Cerebellar nuclear complex (tissue), 1 donor: ENCODE measurements around the gene PARD3.
"Not testable (repeated sequence)": the region's sequence is repeated elsewhere in the genome, so short reads cannot be mapped to it uniquely, and the experiment has no call there.

Source experiments
- DNase-seq, 2 experiments: peaks; one replicate each; lab custom pipeline; 2025; lab: John Stamatoyannopoulos, UW

PARD3 gene

GRCh38 chr10:34815185-34816084, at the start of gene PARD3:
Gene PARD3, minus strand, starts transcription at chr10:34815296. Its CDS starts 301 bp downstream, at chr10:34814995.
- no peak for DNase-seq

- DNase-seq = no peak
Measured at GRCh38 chr10:34864149-34865067, 49.3 kb upstream of the PARD3 start.

GRCh38 chr10:34862892-34863291, 47.8 kb upstream of the PARD3 start:
- DNase-seq = no peak

GRCh38 chr10:34861293-34862021, 46.4 kb upstream of the PARD3 start:
- DNase-seq = no peak

- no peak for DNase-seq
Measured at GRCh38 chr10:34859170-34859569, 44.1 kb upstream of the PARD3 start.

GRCh38 chr10:34858003-34858402, 42.9 kb upstream of the PARD3 start:
- DNase-seq = no peak

- DNase-seq = no peak
Measured at GRCh38 chr10:34854147-34854601, 39.1 kb upstream of the PARD3 start.

- DNase-seq = no peak
Measured at GRCh38 chr10:34853357-34853756, 38.3 kb upstream of the PARD3 start.

GRCh38 chr10:34850558-34850957, 35.5 kb upstream of the PARD3 start:
- DNase-seq = no peak

GRCh38 chr10:34850036-34850435, 34.9 kb upstream of the PARD3 start:
- no peak for DNase-seq

GRCh38 chr10:34845070-34845469, 30.0 kb upstream of the PARD3 start:
- no peak for DNase-seq

GRCh38 chr10:34844448-34844847, 29.4 kb upstream of the PARD3 start:
- DNase-seq = no peak

- not testable (repeated sequence) for DNase-seq
Measured at GRCh38 chr10:34843470-34843869, 28.4 kb upstream of the PARD3 start.

- no peak for DNase-seq
Measured at GRCh38 chr10:34838366-34838900, 23.3 kb upstream of the PARD3 start.

GRCh38 chr10:34835908-34836508, 20.9 kb upstream of the PARD3 start:
- no peak for DNase-seq

GRCh38 chr10:34834274-34834673, 19.2 kb upstream of the PARD3 start:
- no peak for DNase-seq

- no peak for DNase-seq
Measured at GRCh38 chr10:34830217-34830822, 15.2 kb upstream of the PARD3 start.

- DNase-seq = no peak
Measured at GRCh38 chr10:34826857-34827766, 12.0 kb upstream of the PARD3 start.

- no peak for DNase-seq
Measured at GRCh38 chr10:34826221-34826620, 11.1 kb upstream of the PARD3 start.

- no peak for DNase-seq
Measured at GRCh38 chr10:34825414-34825813, 10.3 kb upstream of the PARD3 start.
